OCI-LY3 (cell line): ENCODE data around the gene GNB5.

Experiments
- H2AFZ ChIP-seq: fragments of 200-600, 300-600 bp; shearing (Covaris generic); 2 replicates; pipeline ENCODE4 v1.6.0; 2014; ENCODE audit warnings: antibody characterized with exemption, low read depth, low read length
- H3K27ac ChIP-seq: fragments of 200-600, 300-600 bp; sonication (generic); 2 replicates; pipeline ENCODE4 v1.5.1; 2014; ENCODE audit warnings: mild to moderate bottlenecking, low read length, moderate library complexity, mixed read lengths
- H3K27me3 ChIP-seq: fragments of 200-600, 300-600 bp; sonication (generic); 2 replicates; pipeline ENCODE4 v1.6.1; 2014; ENCODE audit warnings: low read depth, low read length, mixed read lengths
- H3K36me3 ChIP-seq: fragments of 200-600, 300-600 bp; sonication (generic); replicated peaks from 2 replicates; pipeline ENCODE3; 2014; ENCODE audit warnings: low read depth, low read length, mixed read lengths
- H3K4me1 ChIP-seq: fragments of 300-600, 200-600 bp; sonication (generic); 2 replicates; pipeline ENCODE4 v1.6.1; 2014; ENCODE audit warnings: low read length, mixed read lengths
- H3K4me2 ChIP-seq: fragments of 200-600, 300-600 bp; sonication (generic); 2 replicates; pipeline ENCODE4 v1.6.1; 2014; ENCODE audit warnings: low read length, mixed read lengths
- H3K4me3 ChIP-seq: fragments of 300-600, 200-600 bp; sonication (generic); 2 replicates; pipeline ENCODE4 v1.5.1; 2014; ENCODE audit warnings: antibody characterized with exemption, mild to moderate bottlenecking, low read length, moderate library complexity
- H3K79me2 ChIP-seq: fragments of 300-600, 200-600 bp; shearing (Covaris generic); 2 replicates; pipeline ENCODE4 v1.6.1; 2014; ENCODE audit warnings: mild to moderate bottlenecking, low read length, mixed read lengths
- H3K9ac ChIP-seq: fragments of 300-600, 200-600 bp; shearing (Covaris generic); 2 replicates; pipeline ENCODE4 v1.6.0; 2014; ENCODE audit warnings: mild to moderate bottlenecking, low read length, moderate library complexity
- H3K9me3 ChIP-seq: fragments of 200-600, 300-600 bp; shearing (Covaris generic); 2 replicates; pipeline ENCODE4 v1.6.1; 2014; ENCODE audit warnings: low read length, mixed read lengths; ENCODE audit not compliant: insufficient read depth
- H4K20me1 ChIP-seq: fragments of 200-600, 300-600 bp; sonication (generic); 2 replicates; pipeline ENCODE4 v1.6.1; 2016; ENCODE audit warnings: low read length, mixed read lengths; ENCODE audit not compliant: insufficient read depth
- EZH2phosphoT487 ChIP-seq: fragments of 200-600 bp; shearing (Covaris generic); IDR thresholded peaks from 2 replicates; pipeline ENCODE4 v1.6.1; 2018; ENCODE audit warnings: antibody characterized with exemption, mixed run types, low read depth
- TF ChIP-seq, protein P1 (sequence below): fragments of 200-600, 300-600 bp; sonication (generic); IDR thresholded peaks from 2 replicates; pipeline ENCODE4 v1.5.1; 2014; ENCODE audit warnings: antibody characterized with exemption, low read length, low read depth

GNB5 gene

DNA sequence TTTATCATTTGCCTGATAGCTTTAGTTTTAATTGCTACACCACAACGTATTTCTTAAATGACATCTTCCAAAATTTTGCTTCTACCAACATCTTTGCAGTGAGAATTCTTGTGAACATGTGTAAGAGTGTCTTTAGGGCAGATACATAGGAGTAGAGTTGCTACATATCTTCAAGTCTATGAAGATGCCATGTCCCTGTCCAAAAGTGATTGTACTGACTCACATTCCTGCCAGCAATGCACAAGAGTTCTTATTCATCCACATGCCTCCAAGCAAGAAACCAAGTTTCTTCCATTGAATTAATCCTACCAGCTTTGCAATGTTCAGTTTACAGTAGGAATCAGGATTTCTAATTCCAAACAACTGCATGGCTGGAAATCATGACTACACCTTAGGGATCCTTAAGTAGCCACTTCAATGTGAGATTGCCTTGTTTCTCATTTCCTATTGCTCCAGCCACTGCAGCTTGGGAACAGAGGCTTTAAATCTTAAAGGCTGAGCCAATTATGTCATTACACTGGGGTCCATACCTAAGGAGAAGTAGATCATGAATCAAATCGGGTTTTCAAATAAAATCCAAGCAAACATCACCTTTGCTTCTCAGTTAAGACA lies 123.1 kb downstream of the GNB5 start:
- no peaks in the 10 kb centered on the region for H3K79me2 ChIP-seq
- no peak overlapping the region for H3K9ac ChIP-seq
- no peaks in the 10 kb centered on the region for H3K9me3 ChIP-seq
- no peaks in the 10 kb centered on the region for H3K27me3 ChIP-seq
- H2AFZ ChIP-seq = no peak overlapping the region
- no peak overlapping the region for H3K27ac ChIP-seq
- peaks cover 7% of the 10 kb centered on the region for H3K4me1 ChIP-seq
- H3K4me3 ChIP-seq = no peak overlapping the region
- peaks cover 5% of the 10 kb centered on the region; the same call in 1 of the 2 replicates for H4K20me1 ChIP-seq
- TF ChIP-seq EZH2phosphoT487 = no peak
- TF ChIP-seq, protein P1, sequence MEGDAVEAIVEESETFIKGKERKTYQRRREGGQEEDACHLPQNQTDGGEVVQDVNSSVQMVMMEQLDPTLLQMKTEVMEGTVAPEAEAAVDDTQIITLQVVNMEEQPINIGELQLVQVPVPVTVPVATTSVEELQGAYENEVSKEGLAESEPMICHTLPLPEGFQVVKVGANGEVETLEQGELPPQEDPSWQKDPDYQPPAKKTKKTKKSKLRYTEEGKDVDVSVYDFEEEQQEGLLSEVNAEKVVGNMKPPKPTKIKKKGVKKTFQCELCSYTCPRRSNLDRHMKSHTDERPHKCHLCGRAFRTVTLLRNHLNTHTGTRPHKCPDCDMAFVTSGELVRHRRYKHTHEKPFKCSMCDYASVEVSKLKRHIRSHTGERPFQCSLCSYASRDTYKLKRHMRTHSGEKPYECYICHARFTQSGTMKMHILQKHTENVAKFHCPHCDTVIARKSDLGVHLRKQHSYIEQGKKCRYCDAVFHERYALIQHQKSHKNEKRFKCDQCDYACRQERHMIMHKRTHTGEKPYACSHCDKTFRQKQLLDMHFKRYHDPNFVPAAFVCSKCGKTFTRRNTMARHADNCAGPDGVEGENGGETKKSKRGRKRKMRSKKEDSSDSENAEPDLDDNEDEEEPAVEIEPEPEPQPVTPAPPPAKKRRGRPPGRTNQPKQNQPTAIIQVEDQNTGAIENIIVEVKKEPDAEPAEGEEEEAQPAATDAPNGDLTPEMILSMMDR = no peak
- H3K4me2 ChIP-seq = no peak overlapping the region
- peaks cover 10% of the 10 kb centered on the region for H3K36me3 ChIP-seq

DNA sequence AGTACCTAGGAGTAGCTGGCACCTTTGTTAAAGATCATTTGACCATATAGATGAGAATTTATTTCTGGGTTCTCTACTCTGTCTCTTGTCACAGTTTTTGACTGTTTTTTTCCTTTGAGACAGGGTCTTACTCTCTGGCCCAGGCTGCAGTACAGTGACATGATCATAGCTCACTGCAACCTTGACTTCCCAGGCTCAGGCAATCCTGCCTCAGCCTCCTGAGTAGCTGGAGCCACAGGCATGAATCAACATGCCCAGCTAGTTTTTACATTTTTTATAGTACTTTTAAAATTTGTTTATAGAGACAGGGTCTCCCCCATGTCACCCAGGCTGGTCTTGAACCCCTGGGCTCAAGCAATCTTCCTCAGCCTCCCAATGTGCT lies 123.7 kb downstream of the GNB5 start:
- Histone ChIP-seq H3K79me2 (no peaks in the 10 kb centered on the region), H3K9ac (no peak overlapping the region), H3K27ac (0 out of 2 replicates have a peak overlapping the region, but pooled peaks have one; percentile 14), H2AFZ (no peak overlapping the region), H3K9me3 (no peaks in the 10 kb centered on the region), H3K4me1 (peaks cover 7% of the 10 kb centered on the region), H3K27me3 (no peaks in the 10 kb centered on the region), H3K4me3 (no peak overlapping the region), H3K4me2 (no peak overlapping the region), H4K20me1 (peaks cover 5% of the 10 kb centered on the region; the same call in 1 of the 2 replicates), H3K36me3 (peaks cover 11% of the 10 kb centered on the region)
- TF ChIP-seq, protein P1 = no peak
- TF ChIP-seq EZH2phosphoT487 = no peak

DNA sequence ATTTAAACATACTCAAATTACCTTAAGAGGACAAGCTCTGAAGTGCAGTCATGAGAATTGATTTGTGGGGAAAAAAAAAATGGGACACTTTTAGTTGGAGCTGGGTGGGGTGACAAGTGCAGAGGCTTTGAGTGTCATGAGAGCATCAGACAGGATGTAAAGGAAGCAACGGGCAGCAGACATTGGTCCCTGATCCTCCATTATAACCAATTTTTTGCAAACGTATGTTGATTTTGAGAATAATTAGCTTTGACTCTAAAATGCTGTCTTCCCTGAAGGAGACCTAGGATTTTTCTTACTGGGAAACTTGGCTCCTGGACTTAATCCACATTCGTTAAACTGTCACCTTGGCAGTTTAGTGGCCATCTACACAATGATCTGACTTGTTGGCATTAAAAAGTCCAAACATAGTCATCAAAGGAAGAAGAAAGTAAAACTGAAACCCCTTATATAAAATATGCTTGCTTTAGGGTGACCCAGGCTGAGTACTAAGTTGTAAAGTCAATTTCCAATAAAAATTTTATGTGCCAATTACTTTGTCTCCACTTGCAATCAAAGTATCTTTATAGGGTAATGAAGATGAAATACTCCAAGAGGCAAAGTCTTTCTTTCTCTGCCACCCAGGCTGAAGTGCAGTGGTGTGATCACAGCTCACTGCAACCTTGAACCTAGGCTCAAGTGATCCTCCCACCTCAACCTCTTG lies 124.2 kb downstream of the GNB5 start:
- Histone ChIP-seq H3K36me3 (peaks cover 14% of the 10 kb centered on the region), H3K27ac (0 out of 2 replicates have a peak overlapping the region, but pooled peaks have one; percentile 14), H3K9me3 (no peaks in the 10 kb centered on the region), H3K79me2 (no peaks in the 10 kb centered on the region; the same call in 1 of the 2 replicates), H2AFZ (no peak overlapping the region), H3K27me3 (no peaks in the 10 kb centered on the region), H3K4me1 (peaks cover 7% of the 10 kb centered on the region), H3K4me3 (no peak overlapping the region), H4K20me1 (peaks cover 5% of the 10 kb centered on the region; the same call in 1 of the 2 replicates), H3K4me2 (no peak overlapping the region), H3K9ac (no peak overlapping the region)
- TF ChIP-seq, protein P1 = no peak
- no peak for TF ChIP-seq EZH2phosphoT487
